ENCODE measurements around the gene CIPC. TPM values are rescaled to one million over a fixed set of nuclear protein-coding genes. Genes with fewer than 3 reads are reported as not detected.

Gene CIPC
- polyA plus RNA-seq, 3 donors, result 24.2 to 25.4 (median 24.3) TPM

DNA sequence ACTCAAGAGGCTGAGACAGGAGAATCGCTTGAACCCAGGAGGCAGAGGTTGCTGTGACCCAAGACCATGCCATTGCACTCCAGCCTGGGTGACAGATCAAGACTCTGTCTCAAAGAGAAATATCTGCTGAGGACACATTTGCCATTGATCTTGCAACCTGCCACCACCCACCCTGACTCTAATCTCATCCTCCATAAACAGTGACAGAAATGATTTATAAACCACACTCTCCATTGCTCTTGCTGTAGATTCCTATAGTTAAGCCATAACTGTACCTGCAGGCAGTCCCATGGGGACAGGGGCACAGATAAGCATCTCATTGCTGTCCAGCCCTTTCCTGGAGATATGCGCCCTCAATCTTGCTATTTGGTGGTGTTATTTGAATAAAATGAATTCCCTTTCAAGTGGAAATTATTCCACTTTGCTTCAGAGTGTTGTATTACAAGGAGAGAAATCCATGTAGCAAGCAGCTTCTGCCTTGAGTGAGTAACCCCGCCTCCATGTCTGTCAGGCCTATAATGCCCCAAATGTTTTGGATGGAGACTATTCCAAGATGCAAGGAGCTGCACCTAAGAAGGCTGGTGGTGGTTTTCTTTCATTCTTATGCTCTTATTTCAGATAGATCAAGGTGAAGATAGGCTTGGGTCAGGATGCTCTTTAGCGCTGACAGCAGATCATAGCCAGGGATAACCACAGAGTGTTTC lies 46.5 kb downstream of the CIPC start:
- no peak for DNase-seq (ENCODE audit: low read depth in 3 of 3, low spot score in 2 of 3)

DNA sequence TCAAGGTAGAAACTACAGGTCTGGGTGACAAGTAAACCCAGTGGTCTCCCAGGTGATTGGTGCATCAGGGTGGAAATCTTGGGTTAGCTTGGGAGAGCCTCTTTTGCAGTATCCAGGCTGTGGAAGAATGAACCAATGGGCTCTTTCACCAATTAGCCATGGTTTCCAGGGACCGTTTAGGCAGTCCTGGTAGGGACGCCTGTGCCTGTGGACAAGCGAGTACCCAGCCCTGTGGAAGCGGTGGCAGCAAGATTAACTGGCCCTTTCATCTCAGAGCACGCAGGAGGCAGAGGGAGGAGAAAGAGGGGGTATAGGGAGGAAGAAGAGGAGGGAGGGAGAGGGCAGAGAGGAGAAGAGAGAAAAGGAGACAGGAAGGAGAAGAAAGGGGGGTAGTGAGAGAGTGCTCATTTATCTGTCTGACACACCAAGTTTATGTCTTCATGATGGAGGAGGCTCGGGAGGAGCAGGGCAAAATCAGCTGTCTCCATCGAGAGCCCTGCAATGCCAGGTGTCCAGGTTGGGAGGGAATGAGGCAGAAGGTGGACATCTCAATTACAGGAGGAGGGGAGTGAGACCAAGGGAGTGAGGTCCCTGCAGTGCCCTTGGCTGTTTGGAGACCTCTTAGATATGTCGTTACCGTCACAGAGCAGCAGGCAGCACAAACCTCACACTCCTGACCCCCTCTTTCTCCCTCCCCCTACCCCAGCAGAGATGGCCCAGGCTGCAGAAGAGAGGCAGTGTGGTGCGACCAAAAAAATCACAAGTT lies 48.1 kb downstream of the CIPC start:
- DNase-seq (ENCODE audit: low read depth in 3 of 3, low spot score in 2 of 3), result no peak

DNA sequence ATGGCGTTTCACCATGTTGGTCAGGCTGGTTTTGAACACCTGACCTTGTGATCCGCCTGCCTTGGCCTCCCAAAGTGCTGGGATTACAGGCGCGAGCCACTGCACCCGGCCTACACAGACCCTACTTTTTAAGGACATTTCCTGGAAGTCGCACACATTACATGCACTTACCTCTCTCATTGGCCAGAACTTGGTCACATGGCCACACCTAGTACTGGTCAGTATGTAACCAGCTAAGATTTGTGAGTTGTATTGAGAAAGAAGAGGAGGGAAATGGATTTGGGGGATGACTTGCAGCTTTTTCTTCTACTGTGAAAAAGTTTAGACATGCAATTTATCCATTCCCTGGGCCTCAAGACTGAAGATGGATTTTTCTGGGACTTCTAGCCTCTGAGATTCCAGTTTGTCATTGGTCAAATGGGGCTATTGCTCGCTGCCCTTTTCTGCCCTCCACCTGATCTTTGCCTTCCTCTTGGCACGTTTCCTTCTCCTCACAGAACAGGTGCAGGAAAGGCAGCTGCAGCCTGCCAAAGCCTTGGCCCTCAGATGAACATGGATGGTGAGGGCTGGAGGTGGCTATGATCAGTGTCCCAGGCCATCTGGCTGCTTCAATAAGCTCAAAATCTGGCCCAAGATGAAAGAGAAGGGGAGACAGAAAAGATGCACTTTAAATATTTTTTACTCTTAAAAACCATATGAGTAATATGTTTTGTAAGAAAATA lies 50.6 kb downstream of the CIPC start:
- DNase-seq (ENCODE audit: low read depth in 3 of 3, low spot score in 2 of 3), result no peak

DNA sequence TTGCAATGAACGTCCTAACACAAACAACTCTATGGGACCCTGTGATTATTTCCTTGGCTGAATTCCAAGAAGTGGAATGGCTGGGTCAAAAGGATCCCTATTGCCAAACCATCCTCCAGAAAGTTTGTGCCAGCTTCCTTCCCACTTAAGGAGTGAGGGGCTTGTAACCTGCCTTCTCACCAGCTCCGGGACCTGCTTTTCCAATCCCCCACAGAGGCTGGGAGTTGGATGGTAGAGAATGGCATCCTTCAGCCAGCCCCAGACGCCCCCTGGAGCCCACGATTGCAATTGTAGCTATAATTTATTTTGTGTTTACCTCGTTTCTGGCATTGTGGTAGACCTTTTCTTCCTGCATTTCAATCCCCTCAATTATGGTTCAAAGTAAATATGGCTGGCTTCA lies 53.2 kb downstream of the CIPC start:
- no peak for DNase-seq (ENCODE audit: low read depth in 3 of 3, low spot score in 2 of 3)

DNA sequence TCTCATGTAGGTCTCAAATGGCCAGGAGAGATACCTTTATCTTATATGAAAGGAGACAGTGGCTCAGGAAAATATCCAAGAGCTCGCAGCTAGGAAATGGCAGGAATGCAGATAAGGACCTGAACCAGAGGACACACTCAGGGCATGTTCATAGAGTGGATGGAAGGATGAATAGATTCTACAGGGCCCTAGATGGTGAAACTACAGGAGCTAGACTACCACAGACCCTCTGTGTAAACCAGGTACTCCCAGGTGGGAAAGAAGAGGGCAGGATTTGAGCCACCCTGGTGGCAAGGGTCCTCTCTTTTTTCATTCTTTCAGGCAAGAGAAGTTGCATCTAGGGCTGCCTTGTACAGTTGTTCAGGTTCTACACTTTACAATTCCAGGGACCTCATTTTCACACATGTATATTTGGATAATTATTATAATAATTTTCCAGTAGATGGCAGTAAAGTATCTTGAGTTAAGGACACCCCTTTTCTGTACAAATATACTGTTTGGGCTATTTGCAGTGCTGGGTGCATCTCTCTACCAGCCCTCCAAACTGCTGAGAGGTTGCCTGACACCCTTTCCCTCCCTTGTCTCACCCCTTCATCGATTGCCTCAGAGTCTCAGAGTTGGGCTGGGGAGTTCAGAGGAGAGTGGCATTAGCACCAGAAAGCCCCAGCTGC lies 54.0 kb downstream of the CIPC start:
- no peak for DNase-seq (ENCODE audit: low read depth in 3 of 3, low spot score in 2 of 3)

DNA sequence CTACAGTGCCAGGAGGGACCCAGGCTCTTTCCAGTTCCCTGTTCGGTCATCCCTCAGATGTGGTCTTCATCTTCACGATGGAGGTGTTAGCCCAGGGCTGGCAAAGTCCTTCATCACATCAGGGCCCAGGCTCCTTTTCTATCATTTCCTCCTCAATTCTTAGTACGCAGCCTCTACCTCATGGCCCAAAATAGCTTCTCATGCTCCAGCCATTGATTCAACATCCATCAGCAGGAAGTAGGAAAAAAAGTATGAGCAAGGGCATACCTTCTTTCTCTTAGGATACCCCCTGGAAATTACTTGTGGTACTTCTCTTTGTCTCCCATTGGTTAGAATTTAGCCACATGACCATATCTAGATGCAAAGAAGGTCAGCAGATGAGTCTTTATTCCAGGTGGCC lies 55.7 kb downstream of the CIPC start:
- DNase-seq (ENCODE audit: low read depth in 3 of 3, low spot score in 2 of 3), result no peak

DNA sequence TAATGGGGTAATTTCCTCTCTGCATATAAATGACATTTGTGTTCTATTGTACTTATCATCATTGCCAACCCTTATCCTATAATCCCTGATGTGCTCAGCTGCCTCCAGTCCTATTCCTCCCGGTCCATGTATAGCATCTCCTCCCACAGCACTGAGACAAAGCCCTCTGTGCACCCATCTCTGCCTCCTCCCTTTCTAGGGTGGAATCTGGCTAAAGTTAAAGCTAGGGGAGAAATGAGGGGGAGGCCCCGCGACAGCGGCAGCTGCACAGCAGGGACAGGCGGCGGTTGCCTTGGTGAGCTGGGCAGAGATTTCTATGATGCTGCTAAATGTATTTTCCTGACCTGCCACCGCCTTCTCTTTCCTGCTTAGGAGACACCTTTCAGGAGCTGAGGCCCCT lies 56.4 kb downstream of the CIPC start:
- DNase-seq (ENCODE audit: low read depth in 3 of 3, low spot score in 2 of 3), result no peak

DNA sequence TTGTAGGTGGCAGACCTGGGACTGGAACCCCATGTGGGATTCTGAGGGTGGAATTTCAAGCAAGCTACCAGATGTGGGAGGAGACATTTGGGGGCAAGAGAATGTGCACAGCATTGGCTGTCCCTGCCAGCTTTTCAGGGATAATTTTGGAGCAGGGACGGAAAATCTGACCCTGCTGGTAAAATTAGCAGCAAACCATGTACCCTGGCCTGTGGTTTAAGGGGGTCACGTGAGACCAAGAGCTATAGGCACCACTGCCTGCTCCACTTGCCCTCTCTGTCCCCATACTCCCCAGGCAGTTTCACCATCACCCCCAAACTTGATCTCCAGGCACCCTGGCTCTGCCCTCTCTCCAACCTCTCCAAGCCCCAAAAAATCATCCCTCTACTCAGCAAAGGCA lies 57.0 kb downstream of the CIPC start:
- DNase-seq (ENCODE audit: low read depth in 3 of 3, low spot score in 2 of 3), result no peak

DNA sequence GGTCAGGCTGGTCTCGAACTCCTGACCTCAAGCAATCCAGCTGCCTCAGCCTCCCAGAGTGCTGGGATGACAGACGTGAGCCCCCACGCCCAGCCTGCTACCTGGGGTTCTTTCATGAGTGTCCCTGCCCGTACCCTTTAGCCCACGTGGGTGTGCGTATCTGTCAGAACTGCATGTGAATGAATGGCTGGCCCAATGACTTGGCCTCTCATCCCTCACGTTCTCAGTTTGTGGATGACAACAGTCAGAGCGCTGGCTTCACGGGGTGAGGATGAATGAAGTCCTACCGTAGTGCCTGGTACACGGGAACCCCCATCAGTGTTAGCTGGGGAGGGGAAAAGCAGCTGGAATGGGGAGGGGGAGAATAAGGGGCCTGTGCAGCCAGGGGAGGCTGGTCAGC lies 59.7 kb downstream of the CIPC start:
- DNase-seq (ENCODE audit: low read depth in 3 of 3, low spot score in 2 of 3), result no peak

DNA sequence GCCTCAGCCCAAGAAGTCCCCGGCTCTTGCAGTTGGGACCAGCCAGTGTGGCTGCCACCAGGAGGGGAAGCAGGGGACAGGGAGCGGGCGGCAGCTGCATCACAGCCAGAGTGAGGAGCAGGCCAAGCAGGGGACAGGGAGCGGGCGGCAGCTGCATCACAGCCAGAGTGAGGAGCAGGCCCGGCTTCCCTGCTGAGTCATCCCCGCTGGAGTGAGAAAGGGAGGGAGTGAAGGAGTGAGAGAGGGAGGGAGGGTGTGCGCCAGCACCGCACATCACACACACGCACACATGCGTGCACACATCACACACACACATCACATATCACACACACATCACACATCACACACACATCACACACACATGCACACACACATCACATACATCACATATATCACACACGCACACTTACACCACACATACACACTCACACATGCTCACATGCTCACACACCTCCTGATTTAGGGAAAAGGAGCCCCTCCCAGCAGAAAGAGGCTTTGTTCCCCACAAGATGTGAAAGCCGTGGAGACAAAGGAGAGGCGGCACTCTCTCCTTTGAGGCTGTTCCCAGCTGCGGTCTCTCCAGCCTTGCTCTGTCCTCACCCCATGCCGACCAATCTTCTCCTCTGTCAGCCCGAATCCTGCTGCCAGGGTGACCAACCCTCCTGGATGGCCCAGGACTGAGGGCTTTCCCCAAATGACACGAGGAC lies 60.3 kb downstream of the CIPC start:
- DNase-seq (ENCODE audit: low read depth in 3 of 3, low spot score in 2 of 3), result no peak

DNA sequence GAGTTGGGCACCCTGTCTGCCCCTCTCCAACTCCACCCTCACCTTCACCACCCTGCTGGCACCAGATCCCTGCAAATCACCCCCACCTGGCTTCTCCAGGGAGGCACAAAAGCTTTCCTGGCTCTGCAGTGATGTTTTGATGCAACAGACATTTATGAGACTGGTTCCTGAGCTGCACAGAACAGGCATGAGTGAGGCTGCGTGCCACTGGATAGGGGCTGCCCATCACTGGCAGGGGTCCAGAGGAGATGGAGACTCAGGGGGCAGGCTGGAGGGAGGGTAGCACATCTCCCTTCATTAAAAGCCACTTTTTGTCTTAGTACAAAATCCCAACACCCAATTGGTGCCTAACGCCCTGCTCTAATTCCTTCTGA lies 60.8 kb downstream of the CIPC start:
- no peak for DNase-seq (ENCODE audit: low read depth in 3 of 3, low spot score in 2 of 3)

DNA sequence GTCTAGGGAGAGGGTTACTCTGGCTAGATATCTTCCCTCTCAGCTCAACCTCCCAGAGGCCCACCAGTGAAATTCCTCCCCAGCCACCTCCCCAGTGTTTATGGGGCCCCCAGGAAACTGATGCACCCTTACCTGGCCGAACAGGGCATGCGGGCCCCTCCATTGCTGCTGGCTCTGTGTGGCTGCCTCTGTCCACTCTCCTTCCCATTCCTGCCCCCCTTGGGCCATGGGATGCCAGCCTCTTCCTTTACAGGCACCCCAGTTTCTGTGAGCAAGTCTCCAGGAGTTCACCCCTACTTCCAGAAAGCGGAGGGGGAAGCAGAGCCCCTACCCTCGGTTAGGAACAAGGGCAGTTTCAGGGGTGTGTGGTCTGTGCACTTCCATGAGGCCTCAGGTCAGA lies 63.0 kb downstream of the CIPC start:
- DNase-seq (ENCODE audit: low read depth in 3 of 3, low spot score in 2 of 3), result no peak

Other genes with a start within 250 kb of the CIPC start
- 10 to 100 TPM; 42.5 to 48.1 (median 45.5) TPM for gene IRF2BPL, start 69.5 kb upstream of the CIPC start, polyA plus RNA-seq (ENCODE audit: insufficient read length in 3 of 3)
- under 1 TPM; 0.35 to 0.46 (median 0.41) TPM for gene ZDHHC22, start 43.5 kb downstream of the CIPC start, polyA plus RNA-seq (ENCODE audit: insufficient read length in 3 of 3)
- 1 to 10 TPM in 2 of 3 donors, under 1 TPM in 1; 0.79 to 2.1 (median 1.5) TPM for gene TMEM63C, start 83.5 kb downstream of the CIPC start, polyA plus RNA-seq (ENCODE audit: insufficient read length in 3 of 3)
- not detected for gene NGB, start 172.9 kb downstream of the CIPC start, polyA plus RNA-seq (ENCODE audit: insufficient read length in 3 of 3)
- gene POMT2, start 222.6 kb downstream of the CIPC start, polyA plus RNA-seq (ENCODE audit: insufficient read length in 3 of 3), result 10 to 100 TPM; 38.6 to 39.9 (median 39.1) TPM
- 10 to 100 TPM; 21.0 to 28.5 (median 26.4) TPM for gene GSTZ1, start 222.8 kb downstream of the CIPC start, polyA plus RNA-seq (ENCODE audit: insufficient read length in 3 of 3)